Measurements from ENCODE around the gene EVA1A. TPM values are rescaled to one million over a fixed set of nuclear protein-coding genes. Genes with fewer than 3 reads are reported as not detected.

EVA1A gene
- polyA plus RNA-seq, 1 donor (not counting 4 experiments of a cell fraction or from before 2014, with no cell fraction given): 11.5 TPM

GRCh38 chr2:75476761-75477160, 84.0 kb downstream of the EVA1A start:
- Histone ChIP-seq H3K4me3 (ENCODE audit: control insufficient read depth in 2 of 3, extremely low read depth in 1 of 3, insufficient read depth in 2 of 3, low read depth in 1 of 3, low read length in 3 of 3) (no peak overlapping the region), H3K36me3 (ENCODE audit: control insufficient read depth in 2 of 2, extremely low read depth in 1 of 2, insufficient read depth in 2 of 2, low read length in 2 of 2) (no peaks in the 10 kb centered on the region), H3K27ac (ENCODE audit: control insufficient read depth, insufficient read depth, low read length) (no peak overlapping the region), H3K9ac (ENCODE audit: control insufficient read depth, extremely low read depth, insufficient read depth, low read length) (no peak overlapping the region), H2AFZ (ENCODE audit: control insufficient read depth, low read length) (no peak overlapping the region), H3K9me1 (ENCODE audit: control insufficient read depth, extremely low read depth, insufficient read depth, low read length) (no peaks in the 10 kb centered on the region), H3K79me2 (ENCODE audit: control insufficient read depth, insufficient read depth, low read length) (no peaks in the 10 kb centered on the region), H4K20me1 (ENCODE audit: control insufficient read depth, extremely low read depth, insufficient read depth, low read length) (no peaks in the 10 kb centered on the region), H3K27me3 (ENCODE audit: control insufficient read depth, extremely low read depth, insufficient read depth, low read length) (no peaks in the 10 kb centered on the region), H3K4me2 (ENCODE audit: control insufficient read depth, extremely low read depth, insufficient read depth, low read depth, low read length) (no peak overlapping the region), H3K9me3 (ENCODE audit: control insufficient read depth, low read depth, low read length) (no peaks in the 10 kb centered on the region), H3K4me1 (ENCODE audit: control insufficient read depth, extremely low read depth, insufficient read depth, low read length) (no peaks in the 10 kb centered on the region)
- no peak for TF ChIP-seq CTCF (optimal IDR thresholded peaks at IDR 0.05 in 1 of 3, IDR thresholded peaks at IDR 0.05 in 1 of 3, conservative IDR thresholded peaks at IDR 0.05 in 1 of 3; ENCODE audit: extremely low read depth in 1 of 3, insufficient read depth in 2 of 3, low read length in 3 of 3)
- no peak for TF ChIP-seq EZH2 (IDR thresholded peaks at IDR 0.05; ENCODE audit: low read length)
- DNase-seq (ENCODE audit: low read depth, low spot score) (no peak), FAIRE-seq (peak; percentile 36)
- dilution Hi-C loops (cut with MboI; ENCODE audit: extremely low pct_ligation_motif_present, low sequenced_read_pairs): no loop called here

GRCh38 chr2:75475976-75476375, 84.8 kb downstream of the EVA1A start:
- FAIRE-seq: no peak
- dilution Hi-C loops (cut with MboI; ENCODE audit: extremely low pct_ligation_motif_present, low sequenced_read_pairs): no loop called here

More at GRCh38 chr2:75475976-75476375, 84.8 kb downstream of the EVA1A start:
- Histone ChIP-seq H3K36me3 (ENCODE audit: control insufficient read depth in 2 of 2, extremely low read depth in 1 of 2, insufficient read depth in 2 of 2, low read length in 2 of 2) (no peaks in the 10 kb centered on the region), H3K27me3 (ENCODE audit: control insufficient read depth, extremely low read depth, insufficient read depth, low read length) (no peaks in the 10 kb centered on the region), H4K20me1 (ENCODE audit: control insufficient read depth, extremely low read depth, insufficient read depth, low read length) (no peaks in the 10 kb centered on the region), H3K9me3 (ENCODE audit: control insufficient read depth, low read depth, low read length) (no peaks in the 10 kb centered on the region), H3K27ac (ENCODE audit: control insufficient read depth, insufficient read depth, low read length) (no peak overlapping the region), H2AFZ (ENCODE audit: control insufficient read depth, low read length) (no peak overlapping the region), H3K9me1 (ENCODE audit: control insufficient read depth, extremely low read depth, insufficient read depth, low read length) (no peaks in the 10 kb centered on the region), H3K4me1 (ENCODE audit: control insufficient read depth, extremely low read depth, insufficient read depth, low read length) (no peaks in the 10 kb centered on the region), H3K4me2 (ENCODE audit: control insufficient read depth, extremely low read depth, insufficient read depth, low read depth, low read length) (no peak overlapping the region), H3K9ac (ENCODE audit: control insufficient read depth, extremely low read depth, insufficient read depth, low read length) (no peak overlapping the region), H3K4me3 (ENCODE audit: control insufficient read depth in 2 of 3, extremely low read depth in 1 of 3, insufficient read depth in 2 of 3, low read depth in 1 of 3, low read length in 3 of 3) (no peak overlapping the region), H3K79me2 (ENCODE audit: control insufficient read depth, insufficient read depth, low read length) (no peaks in the 10 kb centered on the region)
- no peak for TF ChIP-seq CTCF (optimal IDR thresholded peaks at IDR 0.05 in 1 of 3, IDR thresholded peaks at IDR 0.05 in 1 of 3, conservative IDR thresholded peaks at IDR 0.05 in 1 of 3; ENCODE audit: extremely low read depth in 1 of 3, insufficient read depth in 2 of 3, low read length in 3 of 3)
- TF ChIP-seq EZH2 (IDR thresholded peaks at IDR 0.05; ENCODE audit: low read length): no peak
- no peak for DNase-seq (ENCODE audit: low read depth, low spot score)
